Activated naive CD4-positive, alpha-beta T cell treated with anti-CD3 and anti-CD28 coated beads, Interleukin-2, amount 50 U/mL, for 16 hours (primary cell): ENCODE results near the gene MT2A.
A peak's percentile ranks its signal among the peaks of the same experiment; 100 is the strongest.
"Not testable (repeated sequence)": the region's sequence is repeated elsewhere in the genome, so short reads cannot be mapped to it uniquely, and the experiment has no call there.

Experiments used
- DNase-seq: peaks from one replicate; pipeline ENCODE4 v3.0.0-alpha.2; 2020

Gene MT2A

DNA sequence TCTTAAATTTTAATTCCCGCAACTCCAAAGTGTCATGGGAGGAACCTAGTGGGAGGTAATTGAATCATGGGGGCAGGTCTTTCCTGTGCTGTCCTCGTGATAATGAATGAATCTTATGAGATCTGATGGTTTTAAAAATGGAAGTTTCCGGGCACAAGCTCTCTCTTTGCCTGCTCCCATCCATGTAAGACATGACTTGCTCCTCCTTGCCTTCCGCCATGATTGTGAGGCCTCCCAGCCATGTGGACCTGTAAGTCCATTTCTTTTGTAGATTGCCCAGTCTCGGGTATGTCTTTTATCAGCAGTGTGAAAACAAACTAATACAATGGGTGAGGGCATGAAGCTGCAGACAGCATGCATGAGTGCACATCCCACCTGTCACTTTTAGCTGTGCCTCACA, 14.8 kb downstream of the MT2A start:
- not testable (repeated sequence) for DNase-seq

DNA sequence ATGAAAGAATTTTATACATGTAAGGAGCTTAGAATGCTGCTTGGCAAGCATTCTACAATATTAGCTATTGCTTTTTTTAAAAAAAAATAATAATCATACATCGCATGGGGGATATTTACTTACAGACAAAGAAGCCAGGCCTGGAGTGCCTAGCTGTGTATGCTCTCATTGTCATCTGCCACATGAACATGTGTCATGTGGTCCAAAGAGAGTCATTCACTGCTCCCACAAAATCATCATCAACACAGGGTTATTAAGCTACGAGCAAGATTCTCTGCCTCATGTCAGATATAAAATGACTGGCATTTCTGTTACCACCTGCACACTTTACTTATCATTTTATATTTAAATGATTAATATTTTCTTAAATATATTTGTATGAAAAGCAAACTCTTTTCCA, 15.3 kb downstream of the MT2A start:
- DNase-seq, result no peak

GRCh38 chr16:56625140-56625942, 17.0 kb downstream of the MT2A start, which contains the start of gene MT1E:
TSS of gene MT1E (plus strand) at chr16:56625781. CDS start at chr16:56625852, 71 bp downstream.
- DNase-seq, result peak; percentile 75

GRCh38 chr16:56625943-56626654, 17.7 kb downstream of the MT2A start:
- no peak for DNase-seq

GRCh38 chr16:56626685-56627084, 18.3 kb downstream of the MT2A start:
- DNase-seq, result no peak

GRCh38 chr16:56628486-56629350, 20.3 kb downstream of the MT2A start:
- no peak for DNase-seq

DNA sequence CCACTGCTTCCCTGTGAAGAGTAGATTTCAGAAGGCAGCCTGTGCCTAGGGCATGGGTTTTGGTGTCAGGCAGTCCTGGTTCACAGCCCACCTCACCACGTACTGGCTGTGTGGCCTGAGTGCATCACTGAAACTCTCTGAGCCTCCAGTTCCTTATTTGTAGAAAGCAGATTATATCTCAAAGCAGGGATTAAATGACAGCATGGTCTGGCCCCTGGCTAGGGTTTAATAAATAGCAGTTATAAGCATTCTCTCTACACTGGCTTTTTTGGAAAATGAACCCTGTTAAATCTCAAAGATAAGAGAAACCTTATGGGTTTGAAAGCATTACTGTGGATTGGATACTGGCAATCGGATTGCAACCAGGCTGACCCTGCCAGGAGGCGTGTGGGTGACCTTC, 21.1 kb downstream of the MT2A start:
- DNase-seq, result no peak

GRCh38 chr16:56630134-56630533, 21.8 kb downstream of the MT2A start:
- no peak for DNase-seq

DNA sequence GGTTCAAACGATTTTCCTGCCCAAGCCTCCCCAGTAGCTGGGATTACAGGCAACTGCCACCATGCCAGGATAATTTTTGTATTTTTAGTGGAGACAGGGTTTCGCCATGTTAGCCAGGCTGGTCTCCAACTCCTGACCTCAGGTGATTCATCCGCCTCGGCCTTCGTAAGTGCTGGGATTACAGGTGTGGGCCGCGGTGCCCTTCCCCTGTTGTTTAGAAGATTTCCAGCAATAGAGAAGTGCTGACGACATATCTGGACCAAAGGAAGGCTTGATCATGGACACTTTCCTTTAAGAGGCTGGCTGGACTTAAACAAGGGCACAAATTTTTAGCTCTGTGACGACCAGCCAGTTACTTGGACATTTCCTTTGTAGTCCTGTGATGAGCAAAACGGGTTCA, 22.8 kb downstream of the MT2A start:
- no peak for DNase-seq

GRCh38 chr16:56631832-56632155, 23.4 kb downstream of the MT2A start:
- no peak for DNase-seq

DNA sequence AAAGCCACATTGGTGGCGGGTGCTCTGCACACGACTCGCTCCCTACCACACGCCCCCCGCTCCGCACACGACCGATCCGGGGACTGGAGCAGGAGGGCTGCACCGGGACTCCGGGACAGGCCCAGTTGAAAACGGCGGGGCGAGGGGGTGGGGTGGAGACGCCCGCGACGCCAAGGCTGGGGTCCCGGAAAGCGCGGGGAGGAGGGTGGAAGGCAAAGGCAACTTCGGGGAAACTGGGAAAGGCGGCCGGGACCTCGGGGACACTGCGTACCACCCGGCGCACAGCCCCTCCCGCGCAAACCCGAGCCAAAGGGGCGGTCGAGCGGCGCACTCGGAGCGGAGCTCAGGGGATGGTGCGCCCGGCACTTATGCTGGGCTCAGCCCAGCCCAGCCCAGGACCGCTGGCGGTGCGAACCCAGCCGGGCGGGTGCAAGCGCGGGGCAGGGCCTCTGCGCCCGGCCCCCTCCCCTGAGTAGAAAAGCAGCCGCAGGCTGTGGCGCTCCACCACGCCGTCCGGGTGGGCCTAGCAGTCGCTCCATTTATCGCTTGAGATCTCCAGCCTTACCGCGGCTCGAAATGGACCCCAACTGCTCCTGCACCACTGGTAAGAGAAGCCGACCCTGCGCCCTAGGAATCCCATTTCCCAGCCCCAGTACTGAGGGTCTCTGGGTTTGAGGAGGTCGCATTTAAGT, 23.9 kb downstream of the MT2A start, which contains the start of gene MT1M:
Gene MT1M, plus strand, starts transcription at position 504 of the 692 bp plus-strand sequence. Its CDS starts 73 bp downstream, at position 577.
- DNase-seq, result no peak

- no peak for DNase-seq
These were observed 24.5 kb downstream of the MT2A start for GRCh38 chr16:56632848-56633365.

DNA sequence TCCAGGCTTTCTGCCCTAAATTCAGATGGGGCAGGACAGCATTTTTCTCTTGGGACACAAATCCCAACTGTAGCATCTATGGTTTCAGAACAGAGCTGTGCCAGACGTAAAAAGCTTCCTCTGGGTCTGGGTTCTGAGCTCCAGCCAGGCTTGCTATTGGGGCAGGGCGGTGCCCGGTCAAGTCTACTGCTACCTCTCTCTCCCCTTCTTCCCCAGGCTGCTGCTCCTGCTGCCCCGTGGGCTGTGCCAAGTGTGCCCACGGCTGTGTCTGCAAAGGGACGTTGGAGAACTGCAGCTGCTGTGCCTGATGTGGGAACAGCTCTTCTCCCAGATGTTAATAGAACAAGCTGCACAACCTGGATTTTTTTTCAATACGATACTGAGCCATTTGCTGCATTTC, 25.2 kb downstream of the MT2A start:
- no peak for DNase-seq

DNA sequence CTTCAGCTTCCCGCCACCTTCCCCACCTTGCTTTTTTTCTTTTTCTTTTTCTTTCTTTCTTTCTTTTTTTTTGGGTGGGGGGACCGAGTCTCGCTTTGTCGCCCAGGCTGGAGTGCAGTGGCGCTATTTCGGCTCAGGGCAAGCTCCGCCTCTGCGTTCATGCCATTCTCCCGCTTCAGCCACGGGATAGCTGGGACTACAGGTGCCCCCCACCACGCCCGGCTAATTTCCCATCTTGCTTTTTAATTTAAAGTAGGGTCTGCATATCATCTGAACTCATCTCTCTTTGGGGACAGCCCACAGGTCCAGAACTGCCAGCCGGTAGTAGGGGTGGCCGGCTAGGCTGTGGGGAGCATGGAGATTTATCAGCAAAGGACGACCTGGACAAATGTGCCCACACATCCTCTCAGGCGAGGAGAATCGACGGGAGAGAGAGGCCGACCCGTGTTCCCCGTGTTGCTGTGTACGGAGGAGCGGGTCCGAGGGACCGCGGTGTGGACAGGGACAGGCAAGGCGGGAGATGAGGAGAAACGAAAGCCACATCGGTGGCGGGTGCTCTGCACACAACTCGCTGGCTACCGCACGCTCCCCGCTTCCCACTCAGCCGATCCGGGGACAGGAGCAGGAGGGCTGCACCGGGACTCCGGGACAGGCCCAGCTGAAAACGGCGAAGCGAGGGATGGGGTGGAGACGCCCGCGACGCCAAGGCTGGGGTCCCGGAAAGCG, 26.5 kb downstream of the MT2A start:
- DNase-seq, result no peak

DNA sequence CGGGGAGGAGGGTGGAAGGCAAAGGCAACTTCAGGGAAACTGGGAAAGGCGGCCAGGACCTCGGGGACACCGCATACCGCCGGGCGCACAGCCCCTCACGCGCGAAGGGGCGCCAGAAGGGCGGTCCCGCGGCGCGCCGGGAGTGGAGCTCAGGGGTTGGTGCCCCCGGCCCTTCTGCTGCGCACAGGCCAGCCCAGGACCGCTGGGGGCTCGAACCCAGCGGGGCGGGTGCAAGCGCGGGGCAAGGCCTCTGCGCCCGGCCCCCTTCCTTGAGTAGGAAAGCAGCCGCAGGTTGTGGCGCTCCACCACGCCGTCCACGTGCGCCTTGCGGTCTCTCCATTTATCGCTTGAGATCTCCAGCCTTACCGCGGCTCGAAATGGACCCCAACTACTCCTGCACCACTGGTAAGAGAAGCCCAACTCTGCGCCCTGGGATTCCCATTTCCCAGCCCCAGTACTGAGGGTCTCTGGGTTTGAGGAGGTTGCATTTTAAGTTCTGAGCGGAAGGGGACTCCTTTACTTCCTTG, 27.1 kb downstream of the MT2A start:
- no peak for DNase-seq

DNA sequence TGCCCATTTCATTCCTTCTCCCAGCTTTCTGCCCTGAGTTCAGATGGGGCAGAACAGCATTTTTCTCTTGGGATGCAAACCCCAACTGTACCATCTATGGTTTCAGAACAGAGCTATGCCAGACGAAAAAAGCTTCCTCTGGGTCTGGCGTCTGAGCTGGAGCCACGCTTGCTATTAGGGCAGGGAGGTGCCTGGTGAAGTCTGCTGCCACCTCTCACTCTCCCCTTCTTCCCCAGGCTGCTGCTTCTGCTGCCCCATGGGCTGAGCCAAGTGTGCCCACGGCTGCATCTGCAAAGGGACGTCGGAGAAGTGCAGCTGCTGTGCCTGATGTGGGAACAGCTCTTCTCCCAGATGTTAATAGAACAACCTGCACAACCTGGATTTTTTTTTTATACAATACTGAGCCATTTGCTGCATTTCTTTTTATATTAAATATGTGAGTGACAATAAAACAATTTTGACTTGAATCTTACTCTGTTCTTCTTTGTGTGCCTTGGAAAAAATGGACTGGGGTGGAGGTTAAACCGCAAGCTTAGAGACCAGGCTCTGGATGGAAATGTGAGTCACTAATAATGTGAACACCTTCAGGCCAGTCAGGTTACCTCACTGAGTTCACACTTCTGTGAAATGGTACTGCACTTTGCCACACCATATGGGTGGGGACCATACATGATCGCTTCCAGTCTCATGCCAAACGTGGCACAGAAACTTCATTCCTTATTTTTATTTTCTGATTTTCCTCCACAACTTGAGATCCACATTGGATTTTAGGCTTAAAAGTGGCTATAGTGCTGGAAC, 28.4 kb downstream of the MT2A start:
- no peak for DNase-seq

DNA sequence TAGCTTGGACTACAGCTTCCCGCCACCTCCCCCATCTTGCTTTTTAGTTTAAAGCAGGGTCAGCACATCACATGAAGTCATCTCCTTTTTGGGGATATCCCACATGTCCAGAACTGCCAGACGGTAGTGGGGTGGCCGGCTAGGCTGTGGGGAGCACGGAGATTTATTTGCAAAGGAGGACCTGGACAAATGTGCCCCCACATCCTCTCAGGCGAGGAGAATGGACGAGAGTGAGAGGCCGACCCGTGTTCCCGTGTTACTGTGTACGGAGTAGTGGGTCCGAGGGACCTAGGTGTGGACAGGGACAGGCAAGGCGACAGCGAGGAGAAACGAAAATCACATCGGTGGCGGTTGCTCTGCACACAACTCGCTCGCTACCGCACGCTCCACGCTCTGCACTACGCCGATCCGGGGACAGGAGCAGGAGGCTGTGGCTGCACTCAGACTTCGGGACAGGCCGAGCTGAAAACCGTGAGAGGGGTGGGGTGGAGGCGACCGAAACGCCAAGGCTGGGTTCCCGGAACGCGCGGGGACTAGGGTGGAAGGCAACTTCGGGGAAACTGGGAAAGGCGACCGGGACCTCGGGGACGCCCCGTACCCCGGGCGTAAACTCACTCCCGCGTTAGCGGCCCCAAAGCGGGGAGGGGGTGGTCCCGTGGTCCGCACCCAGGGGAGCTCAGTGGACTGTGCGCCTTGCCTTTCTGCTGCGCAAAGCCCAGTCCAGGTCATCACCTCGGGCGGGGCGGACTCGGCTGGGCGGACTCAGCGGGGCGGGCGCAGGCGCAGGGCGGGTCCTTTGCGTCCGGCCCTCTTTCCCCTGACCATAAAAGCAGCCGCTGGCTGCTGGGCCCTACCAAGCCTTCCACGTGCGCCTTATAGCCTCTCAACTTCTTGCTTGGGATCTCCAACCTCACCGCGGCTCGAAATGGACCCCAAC, 29.7 kb downstream of the MT2A start, which contains the start of gene MT1A:
Gene MT1A, plus strand, starts transcription at position 853 of the 937 bp plus-strand sequence. Its CDS starts 73 bp downstream, at position 926.
- DNase-seq, result no peak

GRCh38 chr16:56639045-56639444, 30.7 kb downstream of the MT2A start:
- no peak for DNase-seq

GRCh38 chr16:56640076-56640475, 31.7 kb downstream of the MT2A start:
- no peak for DNase-seq
